KMS-11 (cell line): ENCODE measurements around the gene OR5A1.

Experiments used
- H2AFZ ChIP-seq: fragments of 200-600 bp; sonication (generic); 2 replicates; pipeline ENCODE4 v1.6.1; 2016; ENCODE audit warnings: antibody characterized with exemption, mixed run types, low read depth
- H3K27ac ChIP-seq: fragments of 200-600 bp; sonication (generic); 2 replicates; pipeline ENCODE4 v1.6.1; 2016; ENCODE audit warnings: mild to moderate bottlenecking, mixed run types
- H3K27me3 ChIP-seq: fragments of 200-600 bp; sonication (generic); 2 replicates; pipeline ENCODE4 v1.6.1; 2017; ENCODE audit warnings: mild to moderate bottlenecking, low read depth, mixed run types, moderate library complexity; ENCODE audit not compliant: insufficient read depth
- H3K36me3 ChIP-seq: fragments of 200-600 bp; sonication (generic); 2 replicates; pipeline ENCODE4 v1.6.1; 2017; ENCODE audit warnings: mild to moderate bottlenecking, mixed run types; ENCODE audit not compliant: insufficient read depth
- H3K4me1 ChIP-seq: fragments of 200-600 bp; sonication (generic); 2 replicates; pipeline ENCODE4 v1.6.1; 2016; ENCODE audit warnings: mild to moderate bottlenecking, low read depth, mixed run types; ENCODE audit not compliant: poor library complexity, severe bottlenecking
- H3K4me2 ChIP-seq: fragments of 200-600 bp; sonication (generic); 2 replicates; pipeline ENCODE4 v1.7.0; 2016; ENCODE audit warnings: mild to moderate bottlenecking, mixed run types
- H3K4me3 ChIP-seq: fragments of 200-600 bp; sonication (generic); IDR thresholded peaks from 2 replicates; pipeline ENCODE4 v1.6.1; 2017; ENCODE audit warnings: low read depth, low read length, mixed read lengths; ENCODE audit not compliant: insufficient read depth
- H3K79me2 ChIP-seq: fragments of 200-600 bp; sonication (generic); 2 replicates; pipeline ENCODE4 v1.6.1; 2016; ENCODE audit warnings: low read depth, mixed run types; ENCODE audit not compliant: insufficient read depth
- H3K9ac ChIP-seq: fragments of 200-600 bp; sonication (generic); 2 replicates; pipeline ENCODE4 v1.6.1; 2016; ENCODE audit warnings: mild to moderate bottlenecking, mixed run types
- H4K20me1 ChIP-seq: fragments of 200-600 bp; sonication (generic); 2 replicates; pipeline ENCODE4 v1.6.1; 2016; ENCODE audit warnings: mild to moderate bottlenecking, mixed run types; ENCODE audit not compliant: insufficient read depth
- TF ChIP-seq, protein P1 (sequence below): fragments of 200-600 bp; sonication (generic); conservative IDR thresholded peaks from 2 replicates; pipeline ENCODE4 v1.6.1; 2017; ENCODE audit warnings: low read depth, mild to moderate bottlenecking, antibody characterized with exemption, low read length, moderate library complexity, mixed read lengths

The OR5A1 gene

DNA sequence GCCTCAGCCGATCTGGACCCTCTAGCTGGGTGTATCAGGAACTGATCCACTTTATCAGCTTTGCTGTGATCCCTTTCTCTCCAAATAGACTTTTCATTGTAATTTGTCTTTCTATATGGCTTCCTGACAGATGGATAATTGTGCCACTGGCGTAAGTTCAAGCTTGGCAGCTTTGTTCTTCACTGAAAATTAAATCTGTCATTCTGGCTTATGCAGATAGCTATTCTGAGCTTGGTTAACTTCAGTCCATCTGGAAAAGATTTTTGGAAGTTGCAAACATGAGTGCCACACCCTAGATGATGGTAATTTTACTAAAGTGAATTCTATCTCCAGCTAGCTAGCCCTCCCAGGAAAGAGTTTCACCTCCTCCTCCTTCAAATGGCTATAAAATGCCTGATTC lies 18.1 kb upstream of the OR5A1 start:
- Histone ChIP-seq H4K20me1 (no peaks in the 10 kb centered on the region), H3K27ac (no peak overlapping the region), H3K4me1 (no peaks in the 10 kb centered on the region), H2AFZ (no peak overlapping the region), H3K27me3 (no peaks in the 10 kb centered on the region), H3K4me2 (no peak overlapping the region), H3K9ac (no peak overlapping the region), H3K36me3 (no peaks in the 10 kb centered on the region), H3K4me3 (no peak overlapping the region), H3K79me2 (no peaks in the 10 kb centered on the region)
- TF ChIP-seq, protein P1, sequence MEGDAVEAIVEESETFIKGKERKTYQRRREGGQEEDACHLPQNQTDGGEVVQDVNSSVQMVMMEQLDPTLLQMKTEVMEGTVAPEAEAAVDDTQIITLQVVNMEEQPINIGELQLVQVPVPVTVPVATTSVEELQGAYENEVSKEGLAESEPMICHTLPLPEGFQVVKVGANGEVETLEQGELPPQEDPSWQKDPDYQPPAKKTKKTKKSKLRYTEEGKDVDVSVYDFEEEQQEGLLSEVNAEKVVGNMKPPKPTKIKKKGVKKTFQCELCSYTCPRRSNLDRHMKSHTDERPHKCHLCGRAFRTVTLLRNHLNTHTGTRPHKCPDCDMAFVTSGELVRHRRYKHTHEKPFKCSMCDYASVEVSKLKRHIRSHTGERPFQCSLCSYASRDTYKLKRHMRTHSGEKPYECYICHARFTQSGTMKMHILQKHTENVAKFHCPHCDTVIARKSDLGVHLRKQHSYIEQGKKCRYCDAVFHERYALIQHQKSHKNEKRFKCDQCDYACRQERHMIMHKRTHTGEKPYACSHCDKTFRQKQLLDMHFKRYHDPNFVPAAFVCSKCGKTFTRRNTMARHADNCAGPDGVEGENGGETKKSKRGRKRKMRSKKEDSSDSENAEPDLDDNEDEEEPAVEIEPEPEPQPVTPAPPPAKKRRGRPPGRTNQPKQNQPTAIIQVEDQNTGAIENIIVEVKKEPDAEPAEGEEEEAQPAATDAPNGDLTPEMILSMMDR, result no peak

DNA sequence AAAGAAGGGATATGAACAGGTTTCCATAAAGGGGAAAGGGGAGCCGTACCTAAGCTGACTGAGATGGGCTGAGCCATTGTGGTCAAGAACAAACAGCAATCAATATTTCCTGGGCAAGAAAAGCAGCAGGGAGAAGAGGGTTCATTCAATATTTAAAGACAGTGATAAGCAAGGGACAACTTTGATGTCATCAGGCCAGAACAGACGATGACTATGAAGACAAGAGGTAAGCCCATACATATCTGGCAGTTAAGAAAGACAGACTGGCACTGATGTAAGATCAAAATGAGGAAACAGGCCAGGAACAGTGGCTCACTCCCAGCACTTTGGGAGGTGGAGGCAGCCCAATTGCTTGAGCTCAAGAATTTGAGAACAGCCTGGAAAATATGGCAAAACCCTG lies 12.4 kb upstream of the OR5A1 start:
- Histone ChIP-seq H3K4me3 (no peak overlapping the region), H2AFZ (no peak overlapping the region), H3K27ac (no peak overlapping the region), H3K9ac (no peak overlapping the region), H3K4me1 (no peaks in the 10 kb centered on the region), H3K36me3 (no peaks in the 10 kb centered on the region), H3K79me2 (no peaks in the 10 kb centered on the region), H4K20me1 (no peaks in the 10 kb centered on the region), H3K27me3 (no peaks in the 10 kb centered on the region), H3K4me2 (no peak overlapping the region)
- TF ChIP-seq, protein P1, result no peak

DNA sequence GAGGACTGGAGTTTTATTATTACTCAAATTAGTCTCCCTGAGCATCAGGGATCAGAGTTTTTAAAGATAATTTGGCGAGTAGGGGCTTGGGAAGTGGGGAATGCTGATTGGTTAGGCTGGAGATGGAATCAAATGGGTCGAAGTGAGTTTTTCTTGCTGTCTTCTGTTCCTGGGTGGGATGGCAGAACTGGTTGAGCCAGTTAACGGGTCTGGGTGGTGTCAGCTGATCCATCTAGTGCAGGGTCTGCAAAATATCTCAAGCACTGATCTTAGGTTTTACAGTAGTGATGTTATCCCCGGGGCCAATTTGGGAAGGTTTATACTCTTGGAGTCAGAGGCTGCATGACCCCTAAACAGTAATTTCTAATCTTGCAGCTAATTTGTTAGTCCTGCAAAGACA lies 11.1 kb upstream of the OR5A1 start:
- Histone ChIP-seq H3K9ac (no peak overlapping the region), H3K4me3 (no peak overlapping the region), H3K27ac (no peak overlapping the region), H3K27me3 (no peaks in the 10 kb centered on the region), H4K20me1 (no peaks in the 10 kb centered on the region), H3K4me2 (no peak overlapping the region), H3K79me2 (no peaks in the 10 kb centered on the region), H2AFZ (no peak overlapping the region), H3K4me1 (no peaks in the 10 kb centered on the region), H3K36me3 (no peaks in the 10 kb centered on the region)
- TF ChIP-seq, protein P1, result no peak

DNA sequence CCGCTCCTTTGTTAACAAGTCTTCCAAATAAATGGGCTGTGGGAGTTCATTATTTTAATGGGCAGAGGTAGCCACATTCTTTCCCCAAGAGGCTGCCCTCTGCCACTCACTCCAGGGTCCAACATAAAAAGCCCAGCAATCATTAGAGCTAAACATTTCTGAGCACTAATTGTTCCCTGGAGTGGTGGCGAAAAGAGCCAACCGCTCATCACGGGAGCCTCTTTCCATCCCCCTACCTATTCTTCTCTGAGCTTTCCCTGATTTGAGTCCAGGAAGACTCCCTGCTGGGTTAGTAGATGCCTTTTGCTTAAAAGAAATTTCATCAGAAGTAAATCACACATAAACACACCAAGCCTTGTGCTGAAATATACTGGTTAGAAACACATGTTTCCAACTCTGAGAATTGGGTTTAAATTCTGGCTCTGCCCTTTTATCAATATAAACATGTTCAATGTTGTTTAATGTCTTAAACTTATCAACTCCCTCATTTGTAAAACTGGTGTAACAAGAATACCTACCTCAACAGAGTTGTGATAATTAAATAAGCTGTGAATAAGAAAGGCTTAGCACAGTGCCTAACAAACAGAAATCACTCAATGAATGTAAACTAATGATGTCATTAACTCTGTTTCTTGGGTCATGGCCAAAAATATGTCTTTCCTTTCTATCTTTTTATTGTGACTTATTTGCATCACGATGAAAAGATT lies 9.8 kb upstream of the OR5A1 start, which contains the start of gene OR5A2:
OR5A2 (minus strand) TSS at position 53 of the 707 bp plus-strand sequence. CDS start 3,460 bp downstream, outside the sequence.
- Histone ChIP-seq H3K9ac (no peak within 1 kb of the TSS), H3K27ac (no peak within 1 kb of the TSS), H4K20me1 (no peaks in the 10 kb centered on the region), H3K27me3 (no peaks in the 10 kb centered on the region), H3K4me3 (no peak within 1 kb of the TSS), H3K4me2 (no peak within 1 kb of the TSS), H3K79me2 (no peaks in the 10 kb centered on the region), H2AFZ (no peak within 1 kb of the TSS), H3K36me3 (no peaks in the 10 kb centered on the region), H3K4me1 (no peaks in the 10 kb centered on the region)
- TF ChIP-seq, protein P1, result no peak
